LoVo (cell line): Measurements from ENCODE around the gene XPNPEP1.
A peak's percentile ranks its signal among the peaks of the same experiment; 100 is the strongest.

Experiments
- DNase-seq: peaks from one replicate; pipeline ENCODE4 v3.0.0-alpha.2; 2016; ENCODE audit warnings: low spot score

Gene XPNPEP1

GRCh38 chr10:109863775-109864174 lies 59.5 kb downstream of the XPNPEP1 start:
- no peak for DNase-seq

DNA sequence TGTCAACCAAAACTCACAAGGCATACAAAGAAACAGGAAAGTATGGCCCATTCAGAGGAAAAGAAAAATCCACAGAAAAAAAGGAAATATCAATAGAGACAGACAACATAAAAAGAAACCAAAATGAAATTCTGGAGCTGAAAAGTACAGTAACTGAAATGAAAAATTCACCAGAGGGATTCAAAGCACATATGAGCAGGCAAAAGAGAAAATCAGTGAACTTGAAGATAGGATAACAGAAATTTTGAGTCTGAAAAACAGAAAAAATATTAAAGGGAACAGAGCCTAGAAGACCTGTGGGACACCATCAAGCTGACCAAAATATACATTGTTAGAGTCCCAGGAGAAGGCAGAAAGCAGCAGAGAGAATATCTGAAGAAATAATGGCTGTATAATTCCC lies 60.6 kb downstream of the XPNPEP1 start:
- no peak for DNase-seq

- DNase-seq: no peak
Observed at GRCh38 chr10:109862041-109862440, 61.3 kb downstream of the XPNPEP1 start.

- DNase-seq: no peak
Observed at GRCh38 chr10:109861081-109861480, 62.2 kb downstream of the XPNPEP1 start.

DNA sequence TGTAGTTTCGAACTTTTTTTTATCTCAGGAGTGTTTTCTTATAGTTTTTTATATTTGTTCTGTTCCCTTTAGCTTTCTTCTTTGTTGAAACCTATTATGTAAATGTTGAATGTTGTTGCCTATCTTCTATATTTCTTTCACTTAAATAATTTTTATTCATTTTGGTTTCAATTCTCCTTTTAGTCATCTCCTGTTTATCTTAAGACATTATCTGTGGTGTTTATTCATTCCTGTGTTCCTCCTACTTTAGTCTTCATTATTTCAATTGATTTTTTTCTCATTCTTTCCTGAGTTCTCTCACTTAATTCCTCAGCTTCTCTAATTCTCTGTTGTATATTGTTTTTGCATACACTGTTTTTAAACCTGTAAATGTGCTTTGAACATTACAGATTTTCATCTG lies 64.1 kb downstream of the XPNPEP1 start:
- DNase-seq: no peak

DNA sequence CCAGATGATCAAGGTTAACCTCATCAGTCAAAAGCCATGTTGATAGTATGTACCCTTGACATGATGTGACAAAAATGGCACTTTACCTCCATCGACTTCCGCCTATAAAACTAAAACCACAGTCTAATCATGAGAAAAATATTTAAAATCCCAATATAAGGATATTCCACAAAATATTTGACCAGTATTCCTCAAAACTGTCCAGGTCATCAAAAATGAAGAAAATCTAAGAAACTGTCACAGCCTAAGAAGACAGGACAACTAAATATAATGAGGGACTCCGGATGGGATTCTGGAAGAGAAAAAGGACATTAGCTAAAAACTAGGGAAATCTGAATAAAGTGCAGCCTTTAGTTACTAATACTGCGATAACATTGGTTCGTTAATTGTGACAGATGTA lies 67.6 kb downstream of the XPNPEP1 start:
- no peak for DNase-seq

GRCh38 chr10:109853921-109854320 lies 69.4 kb downstream of the XPNPEP1 start:
- no peak for DNase-seq

- DNase-seq: peak; percentile 73
Observed at GRCh38 chr10:109852475-109853037, 70.8 kb downstream of the XPNPEP1 start.

GRCh38 chr10:109851616-109852474 lies 71.5 kb downstream of the XPNPEP1 start:
- no peak for DNase-seq

DNA sequence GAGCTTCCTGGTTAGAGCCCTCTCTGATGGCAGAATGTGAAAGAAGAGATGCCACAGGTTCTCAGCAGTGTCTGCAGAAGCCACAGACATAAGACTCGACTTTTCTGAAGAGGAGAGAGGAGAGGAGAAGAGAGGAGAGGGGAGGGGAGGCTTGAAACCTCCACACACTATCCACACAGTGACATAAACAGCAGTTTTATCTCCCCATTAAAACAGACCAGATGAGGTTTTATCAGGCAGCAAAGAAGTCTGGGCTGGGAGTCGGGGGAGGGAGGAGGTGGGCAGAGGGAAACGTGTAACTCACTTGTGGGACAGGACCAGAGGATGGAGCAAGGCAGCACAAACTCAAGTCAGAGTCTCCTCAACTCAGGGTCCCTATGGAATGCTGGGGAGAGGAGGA lies 76.5 kb downstream of the XPNPEP1 start:
- DNase-seq: no peak

- DNase-seq: no peak
Observed at GRCh38 chr10:109845308-109845707, 78.0 kb downstream of the XPNPEP1 start.

DNA sequence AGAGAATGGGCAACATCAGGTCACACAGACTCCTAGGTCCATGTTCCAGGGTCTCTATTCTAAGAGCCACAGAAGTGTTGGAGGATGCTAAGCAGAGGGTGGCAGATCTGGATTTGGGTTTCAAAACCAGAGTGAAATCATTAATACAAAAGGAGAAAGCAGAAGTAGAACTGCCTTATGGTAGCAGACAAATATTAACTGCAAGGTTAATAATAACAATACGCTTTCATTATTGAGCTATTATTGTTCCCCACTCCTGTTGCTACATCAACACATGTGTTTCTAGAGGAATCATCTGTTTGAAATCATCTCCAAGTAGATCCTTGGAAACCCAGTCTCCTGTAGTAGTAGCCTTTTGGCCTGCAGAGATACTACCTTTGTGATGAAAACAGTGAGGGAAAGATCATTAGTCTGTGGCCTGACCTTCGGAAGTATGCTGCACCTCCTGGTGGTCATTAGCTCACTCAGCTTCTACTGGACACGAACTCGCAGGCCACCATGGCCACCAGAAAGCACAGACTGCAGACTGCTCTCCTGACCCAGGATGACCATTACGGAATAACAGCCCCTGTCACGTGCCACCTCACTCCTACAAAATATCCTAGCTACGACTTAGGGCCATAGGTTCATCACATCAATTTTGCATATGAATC lies 84.6 kb downstream of the XPNPEP1 start:
- no peak for DNase-seq

GRCh38 chr10:109837384-109837783 lies 85.9 kb downstream of the XPNPEP1 start:
- DNase-seq: no peak

DNA sequence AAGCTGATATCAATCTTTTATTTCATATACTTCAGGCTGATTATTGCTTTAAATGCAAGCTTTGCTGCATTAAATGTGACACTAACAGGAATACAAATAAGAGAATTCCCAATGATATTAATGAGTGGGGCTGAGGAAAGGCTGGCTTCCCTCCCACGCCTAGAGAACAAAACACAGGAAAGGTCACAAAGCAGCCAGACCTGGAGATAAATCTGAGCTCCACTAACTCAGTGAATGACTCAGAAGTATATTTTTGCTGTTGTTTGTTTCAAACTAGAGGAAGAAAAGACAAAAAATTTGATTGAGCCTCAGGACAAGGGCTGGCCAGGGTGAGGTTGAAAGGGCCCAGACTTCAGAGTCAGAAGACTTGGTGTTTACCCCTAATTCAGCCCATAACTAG lies 88.1 kb downstream of the XPNPEP1 start:
- DNase-seq: no peak

- DNase-seq: no peak
Observed at GRCh38 chr10:109831846-109832245, 91.5 kb downstream of the XPNPEP1 start.

DNA sequence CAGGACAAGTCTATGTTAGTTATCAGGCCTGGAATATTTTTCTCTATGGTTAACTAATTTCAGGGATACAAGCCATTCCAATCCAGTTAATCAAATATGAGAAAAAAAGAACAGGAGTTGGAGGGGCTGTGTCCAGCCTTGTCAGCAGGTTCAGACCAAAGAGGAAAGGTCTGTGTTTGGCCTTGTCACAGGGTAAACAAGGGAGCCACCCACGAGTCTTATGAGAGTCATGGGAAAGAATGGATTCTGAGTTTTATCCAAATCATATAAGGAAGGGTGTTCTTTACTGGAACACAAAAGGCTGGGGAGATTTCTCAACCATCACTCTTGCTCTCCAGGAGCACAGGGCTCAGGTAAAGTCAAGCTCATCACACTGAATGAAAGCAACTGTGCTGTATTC lies 99.1 kb downstream of the XPNPEP1 start:
- DNase-seq: no peak

DNA sequence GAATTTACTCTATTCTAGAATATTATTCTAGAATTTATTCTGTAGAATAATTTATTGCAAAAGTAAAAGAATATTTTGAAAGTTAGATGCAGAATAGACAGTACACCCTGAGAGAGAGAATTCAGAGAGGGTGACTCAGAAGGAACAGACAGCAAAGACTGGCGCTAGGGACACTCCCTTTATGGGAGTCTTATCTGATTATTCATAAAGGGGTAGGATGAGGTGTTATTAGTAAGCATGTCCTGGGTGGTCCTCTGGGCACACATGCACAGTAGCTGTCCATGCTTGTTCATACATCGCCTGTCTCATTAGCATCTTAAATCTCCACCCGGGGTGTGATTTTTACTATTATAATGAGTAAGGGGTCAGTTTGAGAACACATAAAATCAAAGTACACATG lies 100.1 kb downstream of the XPNPEP1 start:
- no peak for DNase-seq

GRCh38 chr10:109821672-109822071 lies 101.6 kb downstream of the XPNPEP1 start:
- no peak for DNase-seq

DNA sequence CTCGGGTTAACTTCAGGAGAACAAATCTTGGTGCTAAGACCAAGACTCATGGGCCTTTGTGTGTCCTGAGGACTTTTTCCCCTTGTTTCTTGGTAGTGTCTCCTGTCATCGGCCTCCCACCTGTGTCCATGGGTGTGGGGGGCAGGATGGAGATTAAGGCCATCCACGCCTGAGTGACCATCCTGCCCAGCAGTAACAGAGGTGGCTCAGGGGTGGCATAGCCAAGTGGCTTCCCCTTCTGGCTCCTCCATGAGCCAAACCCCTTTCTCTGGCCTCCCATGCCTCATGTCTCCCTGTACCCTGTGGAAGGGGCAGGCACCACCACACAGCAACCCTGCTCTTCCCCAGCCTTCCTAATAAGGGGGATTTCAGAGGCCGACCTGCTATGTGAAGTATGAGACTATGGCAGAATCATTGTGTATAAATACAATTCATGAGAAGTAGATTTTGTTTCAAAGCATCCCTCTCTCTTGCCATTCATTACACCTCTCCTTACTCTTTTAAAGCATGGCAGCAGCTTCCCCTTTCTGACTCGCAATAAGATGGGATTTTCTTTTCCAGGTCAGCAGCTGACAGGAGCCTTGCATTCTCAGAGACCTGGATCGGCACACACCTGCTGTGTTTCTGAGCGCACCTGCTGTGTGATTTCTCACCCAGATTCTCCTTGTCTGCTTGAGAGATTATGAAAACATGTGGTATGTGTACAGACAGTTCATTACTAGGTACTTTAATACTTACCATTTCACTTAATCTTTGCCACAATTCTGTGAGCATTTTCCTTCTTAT lies 102.5 kb downstream of the XPNPEP1 start:
- DNase-seq: no peak

DNA sequence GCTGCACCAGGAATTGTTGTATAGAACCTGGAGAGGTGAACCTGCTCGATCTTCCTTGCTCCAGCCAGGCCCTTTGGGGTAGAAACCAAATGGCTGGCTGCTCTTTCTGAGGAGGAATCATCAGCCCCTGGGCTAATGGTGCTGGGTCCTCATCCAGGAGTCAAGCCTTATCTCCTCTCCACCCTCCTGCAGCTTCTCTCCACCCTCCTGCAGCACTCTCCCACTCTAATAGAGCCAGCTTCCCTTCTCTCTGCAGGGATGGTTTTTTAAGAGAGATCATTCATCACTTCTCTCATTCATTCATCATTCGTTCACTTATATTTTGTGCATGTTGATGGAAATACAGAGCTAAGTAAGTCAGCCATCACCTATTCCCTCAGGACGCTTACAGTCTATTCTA lies 103.5 kb downstream of the XPNPEP1 start:
- DNase-seq: no peak
